GM20000 (cell line): ENCODE measurements around the gene DOHH.

ENCODE experiments used
- DNase-seq: peaks from one replicate; pipeline ENCODE4 v3.0.0; 2012; ENCODE audit warnings: low spot score
- TF ChIP-seq, protein P1 (sequence below): IDR thresholded peaks from 2 replicates; pipeline ENCODE4 v1.5.1; 2012; ENCODE audit warnings: mild to moderate bottlenecking, control low read depth; ENCODE audit errors: extremely low read depth, missing control alignments

DOHH gene

GRCh38 chr19:3544742-3545668, 44.5 kb upstream of the DOHH start:
- DNase-seq: peak; percentile 93
- TF ChIP-seq, protein P1, sequence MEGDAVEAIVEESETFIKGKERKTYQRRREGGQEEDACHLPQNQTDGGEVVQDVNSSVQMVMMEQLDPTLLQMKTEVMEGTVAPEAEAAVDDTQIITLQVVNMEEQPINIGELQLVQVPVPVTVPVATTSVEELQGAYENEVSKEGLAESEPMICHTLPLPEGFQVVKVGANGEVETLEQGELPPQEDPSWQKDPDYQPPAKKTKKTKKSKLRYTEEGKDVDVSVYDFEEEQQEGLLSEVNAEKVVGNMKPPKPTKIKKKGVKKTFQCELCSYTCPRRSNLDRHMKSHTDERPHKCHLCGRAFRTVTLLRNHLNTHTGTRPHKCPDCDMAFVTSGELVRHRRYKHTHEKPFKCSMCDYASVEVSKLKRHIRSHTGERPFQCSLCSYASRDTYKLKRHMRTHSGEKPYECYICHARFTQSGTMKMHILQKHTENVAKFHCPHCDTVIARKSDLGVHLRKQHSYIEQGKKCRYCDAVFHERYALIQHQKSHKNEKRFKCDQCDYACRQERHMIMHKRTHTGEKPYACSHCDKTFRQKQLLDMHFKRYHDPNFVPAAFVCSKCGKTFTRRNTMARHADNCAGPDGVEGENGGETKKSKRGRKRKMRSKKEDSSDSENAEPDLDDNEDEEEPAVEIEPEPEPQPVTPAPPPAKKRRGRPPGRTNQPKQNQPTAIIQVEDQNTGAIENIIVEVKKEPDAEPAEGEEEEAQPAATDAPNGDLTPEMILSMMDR: peak; percentile 95

DNA sequence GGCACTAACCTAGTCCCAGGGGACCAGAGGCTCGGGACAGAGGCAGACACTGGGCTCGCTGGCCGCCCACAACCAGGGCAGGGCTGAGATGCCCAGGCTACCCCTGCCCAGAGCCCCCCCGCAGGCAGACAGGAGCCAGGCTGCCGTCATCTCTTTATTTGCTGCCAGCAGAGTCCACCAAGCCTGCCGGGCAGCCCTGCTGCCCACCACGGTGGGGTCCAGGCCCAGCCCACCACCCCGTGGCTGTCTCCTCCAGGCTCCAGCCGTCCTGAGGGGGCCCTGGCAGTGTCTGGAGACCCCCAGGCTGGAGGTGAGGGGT, 43.5 kb upstream of the DOHH start:
- DNase-seq: no peak
- TF ChIP-seq, protein P1: no peak

- TF ChIP-seq, protein P1: no peak
- DNase-seq: no peak
Observed at GRCh38 chr19:3543150-3544057, 42.9 kb upstream of the DOHH start.

- TF ChIP-seq, protein P1: no peak
- DNase-seq: no peak
Observed at GRCh38 chr19:3539756-3540118, 39.3 kb upstream of the DOHH start.

DNA sequence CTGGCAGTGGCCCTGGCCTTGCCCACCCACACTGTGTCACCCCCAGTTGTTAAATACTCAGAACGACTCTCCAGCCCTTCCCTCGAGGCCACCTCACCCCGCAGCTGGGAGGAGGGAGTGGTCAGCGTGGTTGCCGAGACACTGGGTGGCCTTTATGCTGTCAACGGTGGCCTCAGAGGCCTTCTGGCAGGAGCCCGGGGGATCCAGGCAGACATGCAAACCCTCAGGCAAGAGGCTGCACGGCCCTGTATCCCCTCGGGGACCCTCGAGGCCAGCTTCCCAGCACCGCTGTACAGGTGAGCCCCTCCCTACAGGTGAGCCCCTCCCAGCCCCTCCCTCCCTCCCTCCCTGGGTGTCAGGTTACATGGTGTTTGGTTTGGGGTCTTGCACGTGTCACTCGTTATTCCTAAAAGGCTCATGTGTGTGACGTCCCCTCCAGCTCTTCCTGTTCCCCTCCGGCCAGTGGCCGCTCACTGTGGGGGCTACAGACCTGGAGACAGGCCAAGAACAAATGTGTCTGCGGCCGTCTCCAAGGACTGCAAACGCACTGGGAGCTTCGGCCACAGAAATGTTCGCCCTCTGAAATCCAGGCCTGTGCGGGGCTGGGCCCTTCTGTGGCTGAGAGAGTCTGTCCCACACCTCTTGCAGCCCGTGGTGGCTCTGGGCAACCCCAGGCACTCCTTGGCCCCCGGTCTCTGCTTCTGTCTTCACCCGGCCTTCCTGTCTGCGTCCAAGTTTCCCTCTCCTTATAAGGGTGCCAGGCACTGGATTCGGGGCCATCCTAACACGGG, 38.7 kb upstream of the DOHH start, which contains the start of gene TEKTIP1:
TSS of gene TEKTIP1 (plus strand) at position 210 of the 791 bp plus-strand sequence. CDS start at position 214, 4 bp downstream.
- TF ChIP-seq, protein P1: no peak
- DNase-seq: no peak

- TF ChIP-seq, protein P1: no peak
- DNase-seq: no peak
Observed at GRCh38 chr19:3538258-3538929, 37.9 kb upstream of the DOHH start.
